Measurements from ENCODE around the gene CNBD2. TPM values are rescaled to one million over a fixed set of nuclear protein-coding genes. Genes with fewer than 3 reads are reported as not detected.
"Not testable (repeated sequence)": the region's sequence is repeated elsewhere in the genome, so short reads cannot be mapped to it uniquely, and the experiment has no call there.

Gene CNBD2
- total RNA-seq, 2 experiments from 2014 or later: 3.4 to 3.6 TPM

GRCh38 chr20:36050436-36051317 lies 82.3 kb downstream of the CNBD2 start:
- POLR2A ChIA-PET: no interaction called here

GRCh38 chr20:36051318-36052116 lies 83.1 kb downstream of the CNBD2 start:
- ChIA-PET CTCF (interaction anchor here (0.9 kb wide), 1 partner anchor 59 kb away, joined by 3 read pairs; no protein-coding TSS in a partner anchor), POLR2A (no interaction called here)

More at GRCh38 chr20:36050436-36051317, 82.3 kb downstream of the CNBD2 start:
- CTCF ChIA-PET: no interaction called here

- ChIA-PET POLR2A (no interaction called here), CTCF (interaction anchor here (0.9 kb wide), 1 partner anchor 59 kb away, joined by 3 read pairs; no protein-coding TSS in a partner anchor)
These were observed 83.7 kb downstream of the CNBD2 start for GRCh38 chr20:36052117-36052513.

GRCh38 chr20:36053863-36054518 lies 85.6 kb downstream of the CNBD2 start:
- CTCF ChIA-PET, POLR2A ChIA-PET: not testable (repeated sequence)

GRCh38 chr20:36055145-36055544 lies 86.8 kb downstream of the CNBD2 start:
- POLR2A ChIA-PET: no interaction called here
- CTCF ChIA-PET: no interaction called here

GRCh38 chr20:36060676-36061075 lies 92.3 kb downstream of the CNBD2 start:
- ChIA-PET CTCF (no interaction called here), POLR2A (no interaction called here)

GRCh38 chr20:36061754-36062153 lies 93.4 kb downstream of the CNBD2 start:
- CTCF ChIA-PET: no interaction called here
- POLR2A ChIA-PET: no interaction called here

- POLR2A ChIA-PET: no interaction called here
- CTCF ChIA-PET: no interaction called here
These were observed 94.4 kb downstream of the CNBD2 start for GRCh38 chr20:36062799-36063198.

GRCh38 chr20:36063916-36064657 lies 95.7 kb downstream of the CNBD2 start:
- ChIA-PET CTCF (interaction anchor here (0.9 kb wide), 1 partner anchor 13 kb away, joined by 3 read pairs; no protein-coding TSS in a partner anchor), POLR2A (interaction anchor here (1.1 kb wide), 1 partner anchor 109 kb away, joined by 3 read pairs; no protein-coding TSS in a partner anchor)

GRCh38 chr20:36064658-36065426 lies 96.5 kb downstream of the CNBD2 start:
- CTCF ChIA-PET: interaction anchor here (0.9 to 1.3 kb wide), 2 partner anchors 12 to 70 kb away, joined by 3 to 4 read pairs; no protein-coding TSS in a partner anchor
- POLR2A ChIA-PET: interaction anchor here (1.1 kb wide), 1 partner anchor 110 kb away, joined by 3 read pairs; no protein-coding TSS in a partner anchor

- POLR2A ChIA-PET: no interaction called here
These were observed 97.1 kb downstream of the CNBD2 start for GRCh38 chr20:36065427-36065998.

GRCh38 chr20:36066777-36067176 lies 98.4 kb downstream of the CNBD2 start:
- ChIA-PET POLR2A (no interaction called here), CTCF (no interaction called here)

More at GRCh38 chr20:36065427-36065998, 97.1 kb downstream of the CNBD2 start:
- CTCF ChIA-PET: interaction anchor here (0.9 to 1.3 kb wide), 2 partner anchors 11 to 71 kb away, joined by 3 to 4 read pairs; no protein-coding TSS in a partner anchor

- POLR2A ChIA-PET, CTCF ChIA-PET: not testable (repeated sequence)
These were observed 100.1 kb downstream of the CNBD2 start for GRCh38 chr20:36068526-36068925.

GRCh38 chr20:36070451-36070850 lies 102.1 kb downstream of the CNBD2 start:
- ChIA-PET POLR2A (no interaction called here), CTCF (interaction anchor here (0.6 kb wide), 1 partner anchor 343 kb away, joined by 5 read pairs; no protein-coding TSS in a partner anchor)

- CTCF ChIA-PET: interaction anchor here (0.5 to 0.7 kb wide), 2 partner anchors 365 to 1959 kb away, joined by 3 read pairs; no protein-coding TSS in a partner anchor
These were observed 103.5 kb downstream of the CNBD2 start for GRCh38 chr20:36071848-36072247.

GRCh38 chr20:36074983-36075382 lies 106.6 kb downstream of the CNBD2 start:
- POLR2A ChIA-PET: no interaction called here

More at GRCh38 chr20:36071848-36072247, 103.5 kb downstream of the CNBD2 start:
- POLR2A ChIA-PET: no interaction called here

GRCh38 chr20:36077762-36078161 lies 109.4 kb downstream of the CNBD2 start:
- CTCF ChIA-PET: interaction anchor here (0.7 to 1.2 kb wide), 2 partner anchors 85 to 402 kb away, joined by 3 read pairs; no protein-coding TSS in a partner anchor

More at GRCh38 chr20:36074983-36075382, 106.6 kb downstream of the CNBD2 start:
- CTCF ChIA-PET: interaction anchor here (0.5 to 0.8 kb wide), 2 partner anchors 84 to 439 kb away, joined by 3 read pairs; no protein-coding TSS in a partner anchor

GRCh38 chr20:36079486-36079885 lies 111.1 kb downstream of the CNBD2 start:
- CTCF ChIA-PET: no interaction called here
- POLR2A ChIA-PET: no interaction called here

More at GRCh38 chr20:36077762-36078161, 109.4 kb downstream of the CNBD2 start:
- POLR2A ChIA-PET: not testable (repeated sequence)
